Ishikawa (cell line): Measurements from ENCODE around the gene MLN.

Experiments used
- CEBPB ChIP-seq: IDR thresholded peaks from 2 replicates; pipeline ENCODE4 v1.6.1; 2012
- CREB1 ChIP-seq: IDR thresholded peaks from 2 replicates; pipeline ENCODE4 v1.6.1; 2012; ENCODE audit warnings: low read depth
- EGR1 ChIP-seq: IDR thresholded peaks from 2 replicates; pipeline ENCODE4 v1.6.1; 2012
- EP300 ChIP-seq: IDR thresholded peaks from 2 replicates; pipeline ENCODE4 v1.6.1; 2012; ENCODE audit warnings: borderline replicate concordance
- FOXM1 ChIP-seq: IDR thresholded peaks from 2 replicates; pipeline ENCODE4 v1.6.1; 2012; ENCODE audit warnings: low read depth, borderline replicate concordance
- MAX ChIP-seq: IDR thresholded peaks from 2 replicates; pipeline ENCODE4 v1.6.1; 2012
- NFIC ChIP-seq: IDR thresholded peaks from 2 replicates; pipeline ENCODE4 v1.6.1; 2012
- RAD21 ChIP-seq: IDR thresholded peaks from 2 replicates; pipeline ENCODE4 v1.6.1; 2012; ENCODE audit warnings: low read depth
- REST ChIP-seq: IDR thresholded peaks from 2 replicates; pipeline ENCODE4 v1.6.1; 2012; ENCODE audit warnings: low read depth, mild to moderate bottlenecking
- TAF1 ChIP-seq: IDR thresholded peaks from 2 replicates; pipeline ENCODE4 v1.6.1; 2012; ENCODE audit warnings: low read depth, mild to moderate bottlenecking
- TEAD4 ChIP-seq: IDR thresholded peaks from 2 replicates; pipeline ENCODE4 v1.6.1; 2012
- YY1 ChIP-seq: IDR thresholded peaks from 2 replicates; pipeline ENCODE4 v1.6.1; 2012; ENCODE audit warnings: low read depth
- ZBTB7A ChIP-seq: IDR thresholded peaks from 2 replicates; pipeline ENCODE4 v1.6.1; 2012; ENCODE audit warnings: low read depth
- TF ChIP-seq, protein P1 (sequence below): IDR thresholded peaks from 2 replicates; pipeline ENCODE4 v1.6.1; 2012

GRCh38 chr6:33815854-33816253 lies 12.1 kb upstream of the MLN start:
- TF ChIP-seq EP300: no peak
- TF ChIP-seq CEBPB: no peak
- TF ChIP-seq TAF1: no peak
- no peak for TF ChIP-seq EGR1
- no peak for TF ChIP-seq YY1
- TF ChIP-seq CREB1: no peak
- TF ChIP-seq TEAD4: no peak
- TF ChIP-seq, protein P1, sequence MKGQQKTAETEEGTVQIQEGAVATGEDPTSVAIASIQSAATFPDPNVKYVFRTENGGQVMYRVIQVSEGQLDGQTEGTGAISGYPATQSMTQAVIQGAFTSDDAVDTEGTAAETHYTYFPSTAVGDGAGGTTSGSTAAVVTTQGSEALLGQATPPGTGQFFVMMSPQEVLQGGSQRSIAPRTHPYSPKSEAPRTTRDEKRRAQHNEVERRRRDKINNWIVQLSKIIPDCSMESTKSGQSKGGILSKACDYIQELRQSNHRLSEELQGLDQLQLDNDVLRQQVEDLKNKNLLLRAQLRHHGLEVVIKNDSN: peak; percentile 51; the same call in 1 of the 2 replicates
- TF ChIP-seq MAX: no peak
- no peak for TF ChIP-seq FOXM1
- TF ChIP-seq NFIC: no peak
- TF ChIP-seq REST: no peak
- no peak for TF ChIP-seq RAD21
- no peak for TF ChIP-seq ZBTB7A
